Measurements from ENCODE around the gene TP53TG5. TPM values are rescaled to one million over a fixed set of nuclear protein-coding genes. Genes with fewer than 3 reads are reported as not detected.

TP53TG5 gene
- total RNA-seq, 2 experiments from 2014 or later: 0.36 TPM; not detected in 1

- H3K27ac Mint-ChIP-seq: peak overlapping the region; percentile 60
- ChIA-PET CTCF (interaction anchor here (0.9 to 2.7 kb wide), 5 partner anchors 9 to 44 kb away, joined by 3 to 8 read pairs (median 4); partner anchors contain the start of genes PIGT and SYS1), POLR2A (interaction anchor here (0.6 to 5.7 kb wide), 5 partner anchors 9 to 44 kb away, joined by 3 to 49 read pairs (median 30); partner anchors contain the start of genes PIGT and SYS1)
- H3K4me1 Mint-ChIP-seq (ENCODE audit: low read depth): peaks cover 26% of the 10 kb centered on the region
- peak overlapping the region; percentile 76 for H3K4me3 ChIP-seq (ENCODE audit: low read length)
- H3K36me3 ChIP-seq (ENCODE audit: insufficient read depth, low read length): peaks cover 7% of the 10 kb centered on the region
- H3K4me3 Mint-ChIP-seq: peak overlapping the region; percentile 91
- H3K9me3 ChIP-seq (ENCODE audit: control insufficient read depth in 1 of 2, insufficient read depth in 1 of 2, low read length in 2 of 2): no peaks in the 10 kb centered on the region
- H3K27me3 ChIP-seq (ENCODE audit: control insufficient read depth in 1 of 2, insufficient read depth in 2 of 2, low read length in 2 of 2): no peaks in the 10 kb centered on the region
- peaks cover 37% of the 10 kb centered on the region for H3K36me3 Mint-ChIP-seq (ENCODE audit: low read depth)
- peak in 12 of 14 experiments; percentile 14 to 69 (median 42) for DNase-seq
- H3K9me3 Mint-ChIP-seq: peaks cover 4% of the 10 kb centered on the region
- peaks cover 27% of the 10 kb centered on the region for H3K4me1 ChIP-seq (ENCODE audit: insufficient read depth, low read length)
- intact Hi-C loops (cut with DNase I, micrococcal nuclease): loop anchor here in 1 of 2 experiments (2.0 kb wide), 1 partner anchor 44 kb away; the partner anchor contains the start of gene SYS1
- TF ChIP-seq CTCF (IDR thresholded peaks at IDR 0.05): no peak
- H3K27ac ChIP-seq (ENCODE audit: low read depth in 1 of 2, low read length in 2 of 2): peak overlapping the region; percentile 40 to 65
- ATAC-seq (ENCODE audit: poor library complexity): peak; percentile 50
- no peaks in the 10 kb centered on the region for H3K27me3 Mint-ChIP-seq
These were observed 28.3 kb upstream of the TP53TG5 start for GRCh38 chr20:45406260-45407066.

GRCh38 chr20:45405571-45406259 lies 27.6 kb upstream of the TP53TG5 start:
- no peak overlapping the region for H3K27ac ChIP-seq (ENCODE audit: low read depth in 1 of 2, low read length in 2 of 2)
- Mint-ChIP-seq H3K27ac (peak overlapping the region; percentile 64), H3K36me3 (ENCODE audit: low read depth) (peaks cover 33% of the 10 kb centered on the region), H3K27me3 (no peaks in the 10 kb centered on the region), H3K4me1 (ENCODE audit: low read depth) (peaks cover 26% of the 10 kb centered on the region), H3K9me3 (peaks cover 4% of the 10 kb centered on the region), H3K4me3 (peak overlapping the region; percentile 86)
- H3K27me3 ChIP-seq (ENCODE audit: control insufficient read depth in 1 of 2, insufficient read depth in 2 of 2, low read length in 2 of 2): no peaks in the 10 kb centered on the region
- H3K4me1 ChIP-seq (ENCODE audit: insufficient read depth, low read length): peaks cover 27% of the 10 kb centered on the region
- peaks cover 4 to 6% of the 10 kb centered on the region in 2 experiments for H3K9me3 ChIP-seq (ENCODE audit: control insufficient read depth in 1 of 2, insufficient read depth in 1 of 2, low read length in 2 of 2)
- DNase-seq (no peak), ATAC-seq (ENCODE audit: poor library complexity) (peak; percentile 16)
- CTCF ChIA-PET: interaction anchor here (2.7 kb wide), 1 partner anchor 43 kb away, joined by 8 read pairs; the partner anchor contains the start of gene SYS1
- peaks cover 7% of the 10 kb centered on the region for H3K36me3 ChIP-seq (ENCODE audit: insufficient read depth, low read length)
- TF ChIP-seq CTCF (IDR thresholded peaks at IDR 0.05): no peak
- peak overlapping the region; percentile 76 for H3K4me3 ChIP-seq (ENCODE audit: low read length)
- POLR2A ChIA-PET: interaction anchor here (0.6 to 5.7 kb wide), 4 partner anchors 10 to 43 kb away, joined by 3 to 49 read pairs (median 36); partner anchors contain the start of genes PIGT and SYS1
- intact Hi-C loops (cut with DNase I, micrococcal nuclease): loop anchor here in 1 of 2 experiments (2.0 kb wide), 1 partner anchor 43 kb away; the partner anchor contains the start of gene SYS1

- H3K27ac Mint-ChIP-seq: no peak overlapping the region
- no peak for DNase-seq
- no peaks in the 10 kb centered on the region for H3K27me3 Mint-ChIP-seq
- ChIA-PET POLR2A (interaction anchor here (1.1 to 5.7 kb wide), 3 partner anchors 9 to 31 kb away, joined by 6 to 49 read pairs (median 16); partner anchors contain the start of gene PIGT), CTCF (interaction anchor here (1.4 to 2.7 kb wide), 2 partner anchors 31 to 41 kb away, joined by 6 to 8 read pairs; partner anchors contain the start of gene SYS1)
- peaks cover 26% of the 10 kb centered on the region for H3K4me1 Mint-ChIP-seq (ENCODE audit: low read depth)
- peaks cover 11% of the 10 kb centered on the region for H3K9me3 Mint-ChIP-seq
- Histone ChIP-seq H3K4me1 (ENCODE audit: insufficient read depth, low read length) (peaks cover 27% of the 10 kb centered on the region), H3K36me3 (ENCODE audit: insufficient read depth, low read length) (no peaks in the 10 kb centered on the region), H3K27me3 (ENCODE audit: control insufficient read depth in 1 of 2, insufficient read depth in 2 of 2, low read length in 2 of 2) (no peaks in the 10 kb centered on the region), H3K4me3 (ENCODE audit: low read length) (no peak overlapping the region), H3K9me3 (ENCODE audit: control insufficient read depth in 1 of 2, insufficient read depth in 1 of 2, low read length in 2 of 2) (peaks cover 10 to 18% of the 10 kb centered on the region in 2 experiments), H3K27ac (ENCODE audit: low read depth in 1 of 2, low read length in 2 of 2) (no peak overlapping the region)
- peak overlapping the region; percentile 86 for H3K4me3 Mint-ChIP-seq
- peaks cover 38% of the 10 kb centered on the region for H3K36me3 Mint-ChIP-seq (ENCODE audit: low read depth)
- TF ChIP-seq CTCF (IDR thresholded peaks at IDR 0.05): no peak
- intact Hi-C loops (cut with DNase I, micrococcal nuclease): no loop called here
- ATAC-seq (ENCODE audit: poor library complexity): no peak
These were observed 26.3 kb upstream of the TP53TG5 start for GRCh38 chr20:45404438-45404837.

Measured in CD4-positive, alpha-beta T cell (primary cell).